Activated T-helper 1 cell treated with anti-CD3 and anti-CD28 coated beads, Interleukin-12 subunit alpha, Interleukin-12 subunit beta, Interleukin-2, Interleukin-4 antibody, amounts not matched to agents 30 ng/mL and 10 ng/mL and 1 ng/mL, durations not matched to agents 14 hours and 24 hours and 36 hours (primary cell): Measurements from ENCODE around the gene RAD50. TPM values are rescaled to one million over a fixed set of nuclear protein-coding genes. Genes with fewer than 3 reads are reported as not detected.

ENCODE experiments used
- DNase-seq: peaks from one replicate; pipeline ENCODE4 v3.0.0; 2021; ENCODE audit warnings: low spot score
- H3K27ac Mint-ChIP-seq: one replicate; pipeline ENCODE4 v1.8.0; 2021; ENCODE audit warnings: mild to moderate bottlenecking, mixed read lengths
- H3K27me3 Mint-ChIP-seq: one replicate; pipeline ENCODE4 v1.8.0; 2022; ENCODE audit warnings: mild to moderate bottlenecking, moderate library complexity, mixed read lengths; ENCODE audit not compliant: insufficient read depth
- H3K36me3 Mint-ChIP-seq: one replicate; pipeline ENCODE4 v1.8.0; 2021; ENCODE audit warnings: low read depth, mixed read lengths
- H3K4me1 Mint-ChIP-seq: one replicate; pipeline ENCODE4 v1.8.0; 2021; ENCODE audit warnings: low read depth, mixed read lengths
- H3K4me3 Mint-ChIP-seq: one replicate; pipeline ENCODE4 v1.8.0; 2021; ENCODE audit warnings: mild to moderate bottlenecking, moderate library complexity, mixed read lengths
- H3K9me3 Mint-ChIP-seq: one replicate; pipeline ENCODE4 v1.8.0; 2021; ENCODE audit warnings: mixed read lengths
- intact Hi-C: fragments of 100-400 bp; cut with micrococcal nuclease; formaldehyde crosslinking; loops from one replicate; pipeline ENCODE4 v1.15.1; 2024
- total RNA-seq: library from RNA; stranded (reverse); gene quantifications from 2 replicates; pipeline ENCODE4 v1.2.3, GENCODE V29; 2022

The RAD50 gene
- total RNA-seq, 1 donor from 2014 or later = 33.0 TPM

DNA sequence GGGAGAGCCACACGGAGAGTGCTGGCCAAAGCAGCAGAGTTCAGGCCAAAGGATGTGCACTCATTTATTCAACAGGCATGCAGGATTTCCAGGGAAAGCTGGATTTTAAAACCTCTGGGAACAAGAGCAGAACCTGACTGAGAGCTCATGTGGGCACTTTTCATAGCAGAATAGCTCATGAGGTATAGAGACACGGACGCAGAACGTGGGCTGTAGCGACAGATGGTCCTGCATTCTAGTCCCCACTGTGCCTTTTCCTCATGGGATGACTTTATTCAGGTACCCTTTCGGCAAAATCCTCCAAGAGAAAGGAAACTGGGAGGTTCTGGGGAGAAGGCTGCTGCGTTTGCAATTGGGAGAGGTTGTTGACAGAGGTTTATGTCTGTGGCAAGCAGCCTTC, 122.4 kb downstream of the RAD50 start:
- Mint-ChIP-seq H3K36me3 (peaks cover 11% of the 10 kb centered on the region), H3K27me3 (no peaks in the 10 kb centered on the region), H3K4me3 (no peak overlapping the region), H3K4me1 (peaks cover 31% of the 10 kb centered on the region), H3K9me3 (no peaks in the 10 kb centered on the region), H3K27ac (no peak overlapping the region)
- DNase-seq = no peak
- intact Hi-C loops = no loop called here

DNA sequence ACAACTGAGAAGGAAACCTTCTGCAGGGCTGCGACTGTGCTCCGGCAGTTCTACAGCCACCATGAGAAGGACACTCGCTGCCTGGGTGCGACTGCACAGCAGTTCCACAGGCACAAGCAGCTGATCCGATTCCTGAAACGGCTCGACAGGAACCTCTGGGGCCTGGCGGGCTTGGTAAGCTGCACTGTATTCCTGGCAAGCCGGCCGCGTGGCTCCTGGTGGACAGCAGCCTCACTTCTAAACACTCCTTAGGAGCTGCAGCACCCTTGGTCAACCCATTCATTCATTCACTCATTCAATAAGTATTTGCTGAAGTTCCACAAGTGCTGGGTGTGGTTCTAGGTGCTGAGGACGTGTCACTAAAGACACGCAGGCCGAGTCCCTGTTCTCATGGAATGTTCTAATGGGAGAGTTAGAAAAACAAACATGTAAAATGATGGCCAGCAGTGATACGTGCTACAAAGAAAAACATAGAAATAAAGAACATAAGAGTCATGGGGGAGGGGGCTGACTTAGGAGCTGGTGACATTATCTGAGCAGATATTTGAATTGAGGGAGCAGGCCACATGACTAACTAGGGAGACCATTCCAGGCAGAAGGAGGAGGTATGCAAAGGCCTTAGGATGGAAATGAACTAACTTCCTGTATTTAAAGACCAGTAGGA, 123.1 kb downstream of the RAD50 start:
- Mint-ChIP-seq H3K4me3 (no peak overlapping the region), H3K9me3 (no peaks in the 10 kb centered on the region)

DNA sequence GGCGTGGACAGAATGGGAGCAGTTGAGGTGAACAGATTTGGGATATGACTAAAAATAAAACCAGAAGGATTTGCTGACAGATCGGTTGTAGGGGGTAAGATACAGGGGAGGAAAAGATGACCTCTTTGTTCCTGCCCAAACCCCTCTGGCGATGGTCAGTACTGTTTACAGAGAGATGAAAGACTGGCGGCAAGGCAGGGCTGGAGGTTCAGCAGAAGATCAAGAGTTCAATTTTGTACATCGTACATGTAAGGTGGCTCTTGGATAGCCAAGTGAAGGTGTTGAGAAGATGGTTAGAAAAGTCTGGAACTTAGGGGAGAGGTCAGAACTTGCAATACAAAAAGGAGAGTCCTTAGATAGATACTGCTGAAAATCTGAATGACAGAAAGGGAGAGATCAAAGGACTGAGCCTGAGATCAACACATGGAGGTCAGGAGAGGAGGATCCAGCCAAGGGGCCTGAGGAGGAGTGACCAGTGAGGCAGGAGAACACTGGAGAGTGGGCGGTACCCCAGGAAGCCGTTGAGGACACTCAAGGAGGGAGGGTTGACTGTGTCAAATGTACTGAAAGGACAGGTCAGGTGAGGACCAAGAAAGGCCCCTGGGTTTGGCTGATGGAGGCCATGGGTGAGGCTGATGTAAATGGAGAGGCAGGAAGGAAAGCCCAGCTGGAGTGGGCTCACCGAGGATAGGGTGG, 124.2 kb downstream of the RAD50 start:
- H3K36me3 Mint-ChIP-seq = peaks cover 17% of the 10 kb centered on the region
- no peak overlapping the region for H3K4me3 Mint-ChIP-seq
- H3K4me1 Mint-ChIP-seq = peaks cover 27% of the 10 kb centered on the region
- no peaks in the 10 kb centered on the region for H3K27me3 Mint-ChIP-seq
- intact Hi-C loops = no loop called here
- no peaks in the 10 kb centered on the region for H3K9me3 Mint-ChIP-seq
- DNase-seq = no peak
- no peak overlapping the region for H3K27ac Mint-ChIP-seq

More for the DNA sequence above, 123.1 kb downstream of the RAD50 start:
- intact Hi-C loops = no loop called here
- H3K4me1 Mint-ChIP-seq = peaks cover 31% of the 10 kb centered on the region
- no peak for DNase-seq
- no peaks in the 10 kb centered on the region for H3K27me3 Mint-ChIP-seq
- no peak overlapping the region for H3K27ac Mint-ChIP-seq
- H3K36me3 Mint-ChIP-seq = peaks cover 12% of the 10 kb centered on the region

DNA sequence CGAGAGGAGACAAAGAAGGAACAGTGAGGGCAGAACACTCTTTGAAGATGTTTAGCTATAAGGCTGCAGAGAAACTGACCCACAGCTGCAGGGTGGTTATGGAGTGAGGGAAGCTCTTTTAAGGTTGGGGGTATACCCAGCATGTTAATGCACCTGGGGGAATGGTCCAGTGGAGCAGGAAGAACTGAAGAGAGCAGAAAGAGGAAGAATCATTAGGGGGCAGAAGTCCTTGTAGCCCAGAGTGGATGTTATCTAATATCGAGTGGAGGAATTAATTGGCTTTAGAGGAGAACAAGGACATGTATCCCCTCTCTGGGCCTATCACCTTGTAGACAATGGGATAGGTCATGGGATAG, 124.7 kb downstream of the RAD50 start:
- DNase-seq = no peak
- intact Hi-C loops = no loop called here
- H3K9me3 Mint-ChIP-seq = no peaks in the 10 kb centered on the region
- H3K27ac Mint-ChIP-seq = no peak overlapping the region
- peaks cover 17% of the 10 kb centered on the region for H3K36me3 Mint-ChIP-seq
- peaks cover 22% of the 10 kb centered on the region for H3K4me1 Mint-ChIP-seq
- H3K4me3 Mint-ChIP-seq = no peak overlapping the region
- no peaks in the 10 kb centered on the region for H3K27me3 Mint-ChIP-seq

DNA sequence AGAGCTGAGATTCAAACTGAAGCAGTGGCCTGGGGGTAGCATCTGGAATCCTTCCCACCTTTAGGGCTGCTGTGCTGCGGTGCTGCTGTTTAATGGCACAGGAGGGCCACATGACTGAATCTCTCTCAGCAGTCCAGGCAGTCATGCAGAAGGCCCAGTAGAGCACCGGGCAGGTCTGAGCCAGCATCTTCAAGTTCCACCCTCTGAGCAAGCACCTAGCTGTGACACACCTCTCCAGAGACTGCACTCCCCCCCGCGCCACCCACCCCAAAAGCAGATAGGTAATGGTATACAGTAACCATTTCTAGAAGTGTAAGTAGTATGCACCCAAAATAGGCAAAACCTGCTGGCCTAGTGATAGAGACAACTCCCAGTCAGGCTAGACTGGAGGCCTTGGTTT, 125.2 kb downstream of the RAD50 start:
- Mint-ChIP-seq H3K9me3 (no peaks in the 10 kb centered on the region), H3K4me1 (peaks cover 16% of the 10 kb centered on the region), H3K4me3 (no peak overlapping the region), H3K36me3 (peaks cover 17% of the 10 kb centered on the region), H3K27ac (no peak overlapping the region), H3K27me3 (no peaks in the 10 kb centered on the region)
- DNase-seq = no peak
- intact Hi-C loops = no loop called here

DNA sequence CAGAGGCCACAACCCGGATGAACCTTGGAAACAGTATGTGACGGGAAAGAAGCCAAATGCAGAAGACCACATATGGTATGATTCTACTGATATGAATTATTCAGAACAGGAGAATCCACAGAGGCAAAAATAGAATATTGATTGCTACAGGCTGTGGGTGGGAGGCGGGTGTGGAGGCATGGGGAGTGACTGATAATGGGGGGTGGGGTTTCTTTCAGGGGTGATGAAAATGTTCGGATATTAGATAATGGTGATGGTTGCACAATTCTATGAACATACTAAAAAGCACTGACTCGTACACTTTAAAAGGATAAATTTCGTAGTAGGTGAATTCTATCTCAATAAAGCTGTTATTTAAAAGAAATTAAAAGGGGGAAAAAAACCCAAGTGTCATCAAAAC, 127.7 kb downstream of the RAD50 start:
- intact Hi-C loops = no loop called here
- Mint-ChIP-seq H3K4me1 (peaks cover 32% of the 10 kb centered on the region), H3K36me3 (peaks cover 23% of the 10 kb centered on the region), H3K27me3 (no peaks in the 10 kb centered on the region), H3K4me3 (no peak overlapping the region), H3K27ac (no peak overlapping the region), H3K9me3 (no peaks in the 10 kb centered on the region)
- no peak for DNase-seq

DNA sequence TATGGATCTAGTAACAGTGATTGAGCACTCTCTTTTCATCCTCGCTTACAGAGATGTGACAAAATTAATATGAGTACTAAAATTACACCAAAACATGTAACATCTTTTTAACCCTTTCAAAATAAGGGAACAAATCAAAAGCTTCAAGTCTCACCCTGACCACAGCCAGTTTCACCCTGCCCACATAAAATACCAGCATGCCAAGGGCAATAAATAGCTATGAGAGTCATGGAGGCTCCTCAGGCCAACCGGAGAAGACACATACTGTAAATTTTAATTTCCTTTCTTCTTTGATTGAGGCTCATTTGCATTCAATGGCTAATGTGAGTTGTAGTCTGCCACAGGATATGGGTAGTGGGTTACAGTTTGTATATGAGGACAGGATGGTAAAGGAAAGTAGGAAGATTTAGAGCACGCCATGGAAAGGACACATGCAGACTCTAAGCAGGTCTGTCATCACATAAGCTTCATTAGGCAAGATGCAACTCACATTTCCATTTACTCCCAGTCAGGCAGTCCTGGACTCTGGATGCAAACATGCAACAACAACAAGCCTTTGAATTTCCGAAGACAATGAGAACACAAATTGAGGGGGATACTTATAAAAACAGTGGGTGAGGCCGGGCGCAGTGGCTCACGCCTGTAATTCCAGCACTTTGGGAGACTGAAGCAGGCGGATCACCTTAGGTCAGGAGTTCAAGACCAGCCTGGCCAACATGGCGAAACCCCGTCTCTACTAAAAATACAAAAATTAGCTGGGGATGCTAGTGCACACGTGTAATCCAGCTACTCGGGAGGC, 128.3 kb downstream of the RAD50 start:
- no peak overlapping the region for H3K4me3 Mint-ChIP-seq
- DNase-seq = no peak
- peaks cover 21% of the 10 kb centered on the region for H3K36me3 Mint-ChIP-seq
- intact Hi-C loops = no loop called here
- H3K9me3 Mint-ChIP-seq = no peaks in the 10 kb centered on the region
- H3K4me1 Mint-ChIP-seq = peaks cover 34% of the 10 kb centered on the region
- H3K27ac Mint-ChIP-seq = peak overlapping the region; percentile 49
- H3K27me3 Mint-ChIP-seq = no peaks in the 10 kb centered on the region

DNA sequence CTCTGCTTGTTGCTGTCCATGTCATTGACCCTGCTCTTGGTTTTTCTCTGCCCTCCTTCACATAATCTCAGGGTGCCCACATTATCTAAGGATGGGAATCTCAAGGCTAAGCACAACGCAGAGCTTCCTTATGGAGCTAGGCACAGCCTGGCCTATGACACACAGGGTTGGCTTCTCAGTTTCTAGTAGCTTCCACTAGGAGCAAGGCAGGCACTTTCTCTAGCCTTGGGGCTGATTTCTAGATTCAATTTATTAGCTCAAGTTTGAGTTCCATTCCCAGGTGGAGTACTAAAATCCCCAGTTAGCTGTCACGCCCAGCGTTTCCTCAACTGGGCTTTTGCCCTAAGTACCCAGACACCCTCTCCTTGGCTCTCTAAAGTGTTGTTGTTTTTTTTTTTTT, 129.4 kb downstream of the RAD50 start:
- peaks cover 34% of the 10 kb centered on the region for H3K4me1 Mint-ChIP-seq
- H3K4me3 Mint-ChIP-seq = no peak overlapping the region
- no peaks in the 10 kb centered on the region for H3K9me3 Mint-ChIP-seq
- H3K36me3 Mint-ChIP-seq = peaks cover 18% of the 10 kb centered on the region
- intact Hi-C loops = no loop called here
- H3K27ac Mint-ChIP-seq = peak overlapping the region; percentile 42
- no peaks in the 10 kb centered on the region for H3K27me3 Mint-ChIP-seq
- DNase-seq = no peak

DNA sequence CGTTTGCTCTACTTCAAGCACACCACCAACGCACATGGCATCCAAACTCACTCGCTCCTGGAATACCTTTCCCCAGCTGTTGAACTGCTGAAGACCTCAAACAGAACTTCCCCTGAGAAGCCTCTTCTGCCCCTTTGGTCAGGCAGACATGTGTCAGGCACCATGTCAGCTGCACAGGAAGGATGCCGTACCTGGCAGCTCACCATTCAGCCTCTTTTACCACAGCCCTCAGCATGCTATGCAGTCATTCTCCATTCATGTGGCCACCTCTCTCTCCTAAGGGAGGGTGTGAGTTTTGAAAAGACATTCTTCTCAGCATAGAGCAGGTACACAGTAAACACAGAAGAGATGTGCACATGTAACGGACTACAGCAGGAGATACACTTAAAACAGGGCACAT, 131.2 kb downstream of the RAD50 start:
- Mint-ChIP-seq H3K4me3 (peak overlapping the region; percentile 1), H3K36me3 (peaks cover 22% of the 10 kb centered on the region), H3K27me3 (no peaks in the 10 kb centered on the region), H3K4me1 (peaks cover 42% of the 10 kb centered on the region), H3K27ac (peak overlapping the region; percentile 57), H3K9me3 (no peaks in the 10 kb centered on the region)
- intact Hi-C loops = loop anchor here (1.0 to 2.0 kb wide), 3 partner anchors 14 to 47 kb away; no protein-coding TSS in a partner anchor
- DNase-seq = peak; percentile 52

DNA sequence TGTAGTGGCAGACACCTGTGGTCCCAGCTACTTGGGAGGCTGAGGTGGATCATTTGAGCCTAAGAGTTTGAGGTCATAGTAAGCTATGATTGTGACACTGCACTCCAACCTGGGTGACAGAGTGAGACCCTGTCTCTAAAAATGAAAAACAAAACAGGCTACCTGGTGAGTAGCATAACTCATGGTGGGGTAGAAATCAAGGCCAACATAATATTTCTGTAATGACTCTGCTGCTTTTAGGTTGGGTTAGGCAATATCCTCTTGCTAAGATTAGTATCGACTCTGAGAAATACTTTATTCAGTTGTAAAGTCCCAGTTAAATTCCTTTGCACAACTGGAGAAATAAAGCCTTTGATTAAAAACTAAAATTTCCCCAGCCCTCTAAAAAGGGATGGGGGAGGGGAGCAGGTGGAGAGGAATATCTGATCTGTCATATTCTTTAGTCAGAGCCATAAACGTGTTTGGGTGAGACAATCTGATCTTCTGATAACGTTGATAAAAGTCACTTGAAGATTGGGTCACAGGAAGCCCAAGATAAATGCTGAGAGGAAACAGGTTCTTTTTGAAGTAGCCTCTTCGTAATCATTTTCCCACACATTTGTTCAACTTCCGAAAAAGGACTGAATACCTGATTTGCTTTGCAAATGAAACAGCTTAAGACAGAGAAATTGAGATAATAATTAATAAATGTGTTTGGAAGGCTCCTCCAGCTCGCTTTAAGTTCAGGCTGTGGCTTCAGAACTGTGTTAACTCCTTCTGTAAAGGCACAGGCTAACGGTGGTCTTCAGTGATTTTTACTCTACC, 132.0 kb downstream of the RAD50 start:
- Mint-ChIP-seq H3K4me3 (no peak overlapping the region), H3K9me3 (no peaks in the 10 kb centered on the region), H3K27me3 (no peaks in the 10 kb centered on the region), H3K4me1 (peaks cover 42% of the 10 kb centered on the region), H3K36me3 (peaks cover 24% of the 10 kb centered on the region), H3K27ac (peak overlapping the region; percentile 70)
- intact Hi-C loops = loop anchor here (1.0 to 2.0 kb wide), 3 partner anchors 14 to 48 kb away; no protein-coding TSS in a partner anchor
- no peak for DNase-seq

DNA sequence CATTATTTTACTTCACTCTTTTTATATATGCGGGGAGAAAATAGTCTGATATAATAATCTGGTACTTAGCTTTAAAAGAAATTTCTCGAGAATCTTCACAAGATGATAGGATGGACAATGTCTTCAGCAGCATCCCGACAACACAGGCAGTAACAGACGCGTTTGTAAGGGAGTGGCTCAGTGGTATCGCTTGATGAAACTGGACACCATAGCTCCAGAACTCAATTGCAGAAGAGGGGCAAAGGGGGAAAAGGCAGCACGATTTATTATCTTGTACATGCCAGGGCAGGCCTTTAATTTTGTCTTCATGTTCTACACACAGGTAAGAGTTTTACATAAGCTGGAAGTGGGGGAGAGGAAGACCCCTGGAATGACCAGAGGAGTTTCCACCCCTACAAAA, 132.7 kb downstream of the RAD50 start:
- no peaks in the 10 kb centered on the region for H3K27me3 Mint-ChIP-seq
- H3K4me3 Mint-ChIP-seq = no peak overlapping the region
- peaks cover 24% of the 10 kb centered on the region for H3K36me3 Mint-ChIP-seq
- peak overlapping the region; percentile 31 for H3K27ac Mint-ChIP-seq
- H3K4me1 Mint-ChIP-seq = peaks cover 38% of the 10 kb centered on the region
- intact Hi-C loops = loop anchor here (2.0 kb wide), 1 partner anchor 49 kb away; no protein-coding TSS in a partner anchor
- no peaks in the 10 kb centered on the region for H3K9me3 Mint-ChIP-seq
- no peak for DNase-seq

DNA sequence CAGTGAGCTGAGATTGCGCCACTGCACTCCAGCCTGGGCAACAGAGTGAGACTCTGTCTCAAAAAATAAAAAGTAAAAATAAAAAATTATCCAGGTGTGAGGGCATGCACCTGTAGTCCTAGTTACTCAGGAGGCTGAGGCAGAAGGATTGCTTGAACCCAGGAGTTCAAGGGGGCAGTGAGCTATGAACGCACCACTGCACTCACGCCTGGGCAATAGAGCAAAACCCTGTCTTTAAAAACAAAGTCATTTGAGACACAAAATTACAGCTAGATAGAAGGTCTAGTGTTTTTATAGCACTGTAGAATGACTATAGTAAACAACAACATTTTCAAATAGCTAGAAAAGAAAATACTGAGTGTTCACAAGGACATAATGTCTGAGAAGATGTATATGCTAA, 133.4 kb downstream of the RAD50 start:
- Mint-ChIP-seq H3K4me3 (no peak overlapping the region), H3K36me3 (peaks cover 23% of the 10 kb centered on the region), H3K27ac (no peak overlapping the region), H3K9me3 (no peaks in the 10 kb centered on the region), H3K27me3 (no peaks in the 10 kb centered on the region), H3K4me1 (peaks cover 32% of the 10 kb centered on the region)
- intact Hi-C loops = no loop called here
- DNase-seq = no peak
